HEK293 (cell line): ENCODE measurements around the gene ELL2.

ENCODE experiments used
- CTCF ChIA-PET: fragments of 350-600 bp; formaldehyde crosslinking; extraction: SDS; loops from one replicate; lab custom pipeline; 2021; ENCODE audit warnings: antibody characterized with exemption; lab: Yijun Ruan, JAX
- POLR2A ChIA-PET: fragments of 300-600 bp; formaldehyde crosslinking; extraction: SDS; loops from one replicate; lab custom pipeline; 2020; ENCODE audit warnings: antibody characterized with exemption, inconsistent platforms; lab: Yijun Ruan, JAX
- H3K27ac ChIP-seq: fragments of 200-500 bp; sonication (Bioruptor generic); 2 replicates; pipeline ENCODE4 v1.5.1; 2014; ENCODE audit warnings: low read depth, low read length, control low read depth, inconsistent platforms; ENCODE audit errors: extremely low read depth
- H3K36me3 ChIP-seq, 2 experiments: fragments of 200-500 bp in 1 of 2; sonication (Bioruptor generic) in 1 of 2; 1 replicate in 1 of 2; 2 replicates in 1 of 2; pipeline ENCODE4 v1.5.1; 2014 to 2017; ENCODE audit warnings: inconsistent platforms in 2 of 2, low read length in 2 of 2; ENCODE audit not compliant: control insufficient read depth in 2 of 2, insufficient read depth in 1 of 2
- H3K4me1 ChIP-seq: fragments of 200-500 bp; sonication (Bioruptor generic); 2 replicates; pipeline ENCODE4 v1.5.1; 2014; ENCODE audit warnings: mild to moderate bottlenecking, low read length, inconsistent platforms; ENCODE audit not compliant: control insufficient read depth, insufficient read depth
- H3K4me3 ChIP-seq: 2 replicates; pipeline ENCODE4 v1.5.1; 2011; ENCODE audit warnings: low read depth, mild to moderate bottlenecking, control low read depth, low read length, moderate library complexity
- H3K9me3 ChIP-seq: fragments of 200-500 bp; sonication (Bioruptor generic); 2 replicates; pipeline ENCODE4 v1.5.1; 2014; ENCODE audit warnings: low read depth, low read length, inconsistent platforms; ENCODE audit not compliant: control insufficient read depth, insufficient read depth
- KLF16 ChIP-seq: fragments of 450-650 bp; formaldehyde crosslinking; IDR thresholded peaks from 2 replicates; pipeline ENCODE4 v1.5.1; 2017; ENCODE audit warnings: missing biosample characterization, missing genetic modification characterization
- KLF9 ChIP-seq: fragments of 450-650 bp; formaldehyde crosslinking; IDR thresholded peaks from 2 replicates; pipeline ENCODE4 v1.5.1; 2016; ENCODE audit warnings: missing biosample characterization, missing genetic modification characterization, low read depth
- OVOL3 ChIP-seq: fragments of 450-650 bp; formaldehyde crosslinking; IDR thresholded peaks from 2 replicates; pipeline ENCODE4 v1.5.1; 2016; ENCODE audit warnings: missing biosample characterization, missing genetic modification characterization
- RBAK ChIP-seq: fragments of 450-650 bp; formaldehyde crosslinking; IDR thresholded peaks from 2 replicates; pipeline ENCODE4 v1.5.1; 2016; ENCODE audit warnings: missing biosample characterization, missing genetic modification characterization
- REPIN1 ChIP-seq: fragments of 450-650 bp; formaldehyde crosslinking; IDR thresholded peaks from 2 replicates; pipeline ENCODE4 v1.5.1; 2017; ENCODE audit warnings: missing biosample characterization, missing genetic modification characterization, low read depth
- SCRT2 ChIP-seq: fragments of 450-650 bp; formaldehyde crosslinking; IDR thresholded peaks from 2 replicates; pipeline ENCODE4 v1.5.1; 2016; ENCODE audit warnings: missing biosample characterization, missing genetic modification characterization
- ZNF175 ChIP-seq: fragments of 450-650 bp; formaldehyde crosslinking; IDR thresholded peaks from 2 replicates; pipeline ENCODE4 v1.5.1; 2016; ENCODE audit warnings: missing biosample characterization, missing genetic modification characterization
- ZNF248 ChIP-seq: fragments of 450-650 bp; formaldehyde crosslinking; IDR thresholded peaks from 2 replicates; pipeline ENCODE4 v1.5.1; 2017; ENCODE audit warnings: missing biosample characterization, missing genetic modification characterization
- ZNF529 ChIP-seq: fragments of 450-650 bp; formaldehyde crosslinking; IDR thresholded peaks from 2 replicates; pipeline ENCODE4 v1.5.1; 2017; ENCODE audit warnings: missing genetic modification characterization, missing biosample characterization; ENCODE audit not compliant: insufficient replicate concordance
- ZNF555 ChIP-seq: fragments of 450-650 bp; formaldehyde crosslinking; conservative IDR thresholded peaks from 2 replicates; pipeline ENCODE4 v1.5.1; 2017; ENCODE audit warnings: missing biosample characterization, mild to moderate bottlenecking, missing genetic modification characterization, inconsistent platforms
- ZNF621 ChIP-seq: fragments of 450-650 bp; formaldehyde crosslinking; IDR thresholded peaks from 2 replicates; pipeline ENCODE4 v1.5.1; 2017; ENCODE audit warnings: missing biosample characterization, missing genetic modification characterization
- TF ChIP-seq, protein P1 (sequence below): fragments of 450-650 bp; formaldehyde crosslinking; IDR thresholded peaks from 2 replicates; pipeline ENCODE4 v1.5.1; 2016; ENCODE audit warnings: missing biosample characterization, missing genetic modification characterization
- TF ChIP-seq, protein P2 (sequence below): fragments of 450-650 bp; formaldehyde crosslinking; IDR thresholded peaks from 2 replicates; pipeline ENCODE4 v1.5.1; 2017; ENCODE audit warnings: missing biosample characterization, missing genetic modification characterization
- TF ChIP-seq, protein P3 (sequence below): fragments of 450-650 bp; formaldehyde crosslinking; IDR thresholded peaks from 2 replicates; pipeline ENCODE4 v1.5.1; 2016; ENCODE audit warnings: missing biosample characterization, missing genetic modification characterization, borderline replicate concordance

Gene ELL2

DNA sequence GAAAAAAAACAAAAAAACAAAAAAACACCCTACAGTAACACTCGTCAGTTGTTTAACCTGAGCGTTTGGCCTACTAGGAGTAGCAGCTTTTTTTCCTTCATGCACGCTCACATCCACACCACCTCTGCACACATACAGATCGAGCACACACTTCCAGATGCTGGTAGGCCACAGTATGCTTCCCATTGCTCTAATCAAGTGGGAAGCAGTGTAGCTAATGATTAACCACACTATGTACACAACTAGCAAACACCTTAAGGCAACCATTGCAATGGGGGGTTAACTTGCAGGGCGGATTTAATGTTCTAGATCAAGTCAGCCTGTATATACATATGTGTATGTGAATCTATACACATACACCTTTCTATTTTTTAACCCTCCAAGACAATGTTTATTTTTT, 73.7 kb downstream of the ELL2 start (continued):
- no peak for TF ChIP-seq REPIN1
- TF ChIP-seq, protein P1, sequence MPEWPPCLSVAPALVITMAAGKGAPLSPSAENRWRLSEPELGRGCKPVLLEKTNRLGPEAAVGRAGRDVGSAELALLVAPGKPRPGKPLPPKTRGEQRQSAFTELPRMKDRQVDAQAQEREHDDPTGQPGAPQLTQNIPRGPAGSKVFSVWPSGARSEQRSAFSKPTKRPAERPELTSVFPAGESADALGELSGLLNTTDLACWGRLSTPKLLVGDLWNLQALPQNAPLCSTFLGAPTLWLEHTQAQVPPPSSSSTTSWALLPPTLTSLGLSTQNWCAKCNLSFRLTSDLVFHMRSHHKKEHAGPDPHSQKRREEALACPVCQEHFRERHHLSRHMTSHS (tag by site-specific recombination) = no peak
- TF ChIP-seq, protein P2, sequence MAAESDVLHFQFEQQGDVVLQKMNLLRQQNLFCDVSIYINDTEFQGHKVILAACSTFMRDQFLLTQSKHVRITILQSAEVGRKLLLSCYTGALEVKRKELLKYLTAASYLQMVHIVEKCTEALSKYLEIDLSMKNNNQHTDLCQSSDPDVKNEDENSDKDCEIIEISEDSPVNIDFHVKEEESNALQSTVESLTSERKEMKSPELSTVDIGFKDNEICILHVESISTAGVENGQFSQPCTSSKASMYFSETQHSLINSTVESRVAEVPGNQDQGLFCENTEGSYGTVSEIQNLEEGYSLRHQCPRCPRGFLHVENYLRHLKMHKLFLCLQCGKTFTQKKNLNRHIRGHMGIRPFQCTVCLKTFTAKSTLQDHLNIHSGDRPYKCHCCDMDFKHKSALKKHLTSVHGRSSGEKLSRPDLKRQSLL (tag by site-specific recombination) = no peak
- TF ChIP-seq, all 188 proteins: peak for 0

DNA sequence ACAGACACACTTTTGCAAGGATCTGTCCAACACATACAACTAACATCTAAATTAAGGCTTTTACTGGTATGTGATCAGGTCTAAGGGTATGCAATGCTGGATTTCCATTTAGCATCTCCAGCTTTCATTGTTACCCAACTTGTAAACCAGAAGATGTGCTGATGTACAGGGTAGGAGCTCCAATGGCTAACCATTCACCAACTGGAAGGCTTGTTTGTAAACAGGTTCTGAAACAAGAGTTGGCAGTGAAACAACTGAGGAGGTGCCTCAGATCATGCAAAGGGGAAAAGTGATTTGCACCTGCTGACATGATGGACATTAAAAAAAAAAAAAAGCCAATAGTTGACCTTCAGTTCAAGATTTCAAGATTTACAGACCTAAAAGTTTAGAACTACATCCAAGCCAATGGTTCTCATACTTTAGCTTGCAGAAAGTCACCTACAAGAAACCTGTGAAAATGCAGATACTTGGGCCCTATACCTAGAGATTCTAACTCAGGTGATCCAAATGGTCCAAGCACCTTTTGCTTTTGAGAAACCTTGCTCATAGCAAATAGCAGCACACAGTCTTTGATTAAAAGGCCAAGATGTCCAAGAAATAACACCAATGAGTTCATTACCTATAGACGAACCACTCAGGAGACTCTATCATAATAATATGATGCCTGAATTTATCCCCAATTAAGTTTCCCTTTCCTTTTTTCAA, 75.2 kb downstream of the ELL2 start:
- peaks cover 0 to 42% of the 10 kb centered on the region in 2 experiments; a peak in 2 of 3 replicates for H3K36me3 ChIP-seq
- no peak for TF ChIP-seq ZNF555 (tag by site-specific recombination)
- TF ChIP-seq ZNF248 (tag by site-specific recombination) = no peak
- no peak for TF ChIP-seq KLF16
- TF ChIP-seq OVOL3 (tag by site-specific recombination) = no peak
- TF ChIP-seq, protein P3, sequence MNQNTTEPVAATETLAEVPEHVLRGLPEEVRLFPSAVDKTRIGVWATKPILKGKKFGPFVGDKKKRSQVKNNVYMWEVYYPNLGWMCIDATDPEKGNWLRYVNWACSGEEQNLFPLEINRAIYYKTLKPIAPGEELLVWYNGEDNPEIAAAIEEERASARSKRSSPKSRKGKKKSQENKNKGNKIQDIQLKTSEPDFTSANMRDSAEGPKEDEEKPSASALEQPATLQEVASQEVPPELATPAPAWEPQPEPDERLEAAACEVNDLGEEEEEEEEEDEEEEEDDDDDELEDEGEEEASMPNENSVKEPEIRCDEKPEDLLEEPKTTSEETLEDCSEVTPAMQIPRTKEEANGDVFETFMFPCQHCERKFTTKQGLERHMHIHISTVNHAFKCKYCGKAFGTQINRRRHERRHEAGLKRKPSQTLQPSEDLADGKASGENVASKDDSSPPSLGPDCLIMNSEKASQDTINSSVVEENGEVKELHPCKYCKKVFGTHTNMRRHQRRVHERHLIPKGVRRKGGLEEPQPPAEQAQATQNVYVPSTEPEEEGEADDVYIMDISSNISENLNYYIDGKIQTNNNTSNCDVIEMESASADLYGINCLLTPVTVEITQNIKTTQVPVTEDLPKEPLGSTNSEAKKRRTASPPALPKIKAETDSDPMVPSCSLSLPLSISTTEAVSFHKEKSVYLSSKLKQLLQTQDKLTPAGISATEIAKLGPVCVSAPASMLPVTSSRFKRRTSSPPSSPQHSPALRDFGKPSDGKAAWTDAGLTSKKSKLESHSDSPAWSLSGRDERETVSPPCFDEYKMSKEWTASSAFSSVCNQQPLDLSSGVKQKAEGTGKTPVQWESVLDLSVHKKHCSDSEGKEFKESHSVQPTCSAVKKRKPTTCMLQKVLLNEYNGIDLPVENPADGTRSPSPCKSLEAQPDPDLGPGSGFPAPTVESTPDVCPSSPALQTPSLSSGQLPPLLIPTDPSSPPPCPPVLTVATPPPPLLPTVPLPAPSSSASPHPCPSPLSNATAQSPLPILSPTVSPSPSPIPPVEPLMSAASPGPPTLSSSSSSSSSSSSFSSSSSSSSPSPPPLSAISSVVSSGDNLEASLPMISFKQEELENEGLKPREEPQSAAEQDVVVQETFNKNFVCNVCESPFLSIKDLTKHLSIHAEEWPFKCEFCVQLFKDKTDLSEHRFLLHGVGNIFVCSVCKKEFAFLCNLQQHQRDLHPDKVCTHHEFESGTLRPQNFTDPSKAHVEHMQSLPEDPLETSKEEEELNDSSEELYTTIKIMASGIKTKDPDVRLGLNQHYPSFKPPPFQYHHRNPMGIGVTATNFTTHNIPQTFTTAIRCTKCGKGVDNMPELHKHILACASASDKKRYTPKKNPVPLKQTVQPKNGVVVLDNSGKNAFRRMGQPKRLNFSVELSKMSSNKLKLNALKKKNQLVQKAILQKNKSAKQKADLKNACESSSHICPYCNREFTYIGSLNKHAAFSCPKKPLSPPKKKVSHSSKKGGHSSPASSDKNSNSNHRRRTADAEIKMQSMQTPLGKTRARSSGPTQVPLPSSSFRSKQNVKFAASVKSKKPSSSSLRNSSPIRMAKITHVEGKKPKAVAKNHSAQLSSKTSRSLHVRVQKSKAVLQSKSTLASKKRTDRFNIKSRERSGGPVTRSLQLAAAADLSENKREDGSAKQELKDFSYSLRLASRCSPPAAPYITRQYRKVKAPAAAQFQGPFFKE = no peak
- no peaks in the 10 kb centered on the region for H3K4me1 ChIP-seq
- ChIA-PET POLR2A (no interaction called here), CTCF (no interaction called here)
- no peak overlapping the region for H3K4me3 ChIP-seq
- no peak overlapping the region for H3K27ac ChIP-seq
- H3K9me3 ChIP-seq = no peaks in the 10 kb centered on the region

DNA sequence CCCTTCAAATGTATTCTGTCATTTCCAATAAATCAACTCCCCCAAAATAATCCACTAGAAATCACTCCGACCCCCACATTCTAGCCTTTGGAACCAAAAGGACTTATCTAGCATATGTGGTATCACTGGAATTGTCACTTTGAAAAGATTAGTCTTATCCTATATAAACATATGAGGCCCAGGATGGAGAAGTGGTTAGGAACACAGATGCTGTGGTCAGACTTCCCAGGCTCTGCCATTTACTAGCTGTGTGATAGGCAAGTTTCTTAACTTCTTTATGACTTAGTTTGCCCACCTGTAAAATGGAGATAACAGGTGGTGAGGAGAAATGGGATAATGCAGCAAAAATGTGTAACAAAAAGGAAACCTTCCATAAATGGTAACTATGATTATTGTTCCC, 77.1 kb downstream of the ELL2 start:
- Histone ChIP-seq H3K4me3 (no peak overlapping the region), H3K27ac (no peak overlapping the region)
- POLR2A ChIA-PET = no interaction called here
- TF ChIP-seq ZNF529 = no peak
- no peak for TF ChIP-seq RBAK (tag by site-specific recombination)
- TF ChIP-seq KLF9 (tag by site-specific recombination) = no peak
- no peak for TF ChIP-seq ZNF175 (tag by site-specific recombination)
- 0 out of 2 replicates have a peak, but pooled peaks have one; percentile 12 for TF ChIP-seq SCRT2 (tag by site-specific recombination)
- no peak for TF ChIP-seq ZNF621 (tag by site-specific recombination)
- TF ChIP-seq, all 188 proteins: peak for 1
- Histone ChIP-seq H3K9me3 (no peaks in the 10 kb centered on the region), H3K36me3 (peaks cover 0 to 23% of the 10 kb centered on the region in 2 experiments; a peak in 2 of 3 replicates), H3K4me1 (no peaks in the 10 kb centered on the region)
- CTCF ChIA-PET = interaction anchor here (0.7 kb wide), 1 partner anchor 17 kb away, joined by 4 read pairs; no protein-coding TSS in a partner anchor
